RWPE2 (cell line): Measurements from ENCODE around the gene APBB1IP.
"Not testable (repeated sequence)": the region's sequence is repeated elsewhere in the genome, so short reads cannot be mapped to it uniquely, and the experiment has no call there.

ENCODE experiments used
- ATAC-seq: fragments of 200-7000 bp; cut with Tn5 transposase; 3 replicates; pipeline ENCODE4 v1.9.1; 2021; ENCODE audit warnings: low read depth
- DNase-seq: peaks from one replicate; pipeline ENCODE4 v3.0.0-alpha.2; 2020; ENCODE audit warnings: low spot score
- H3K27ac ChIP-seq: fragments of 450-650 bp; 2 replicates; pipeline ENCODE4 v1.5.1; 2017; ENCODE audit warnings: mild to moderate bottlenecking; ENCODE audit not compliant: poor library complexity, severe bottlenecking
- H3K27me3 ChIP-seq: fragments of 250-450 bp; sonication (Bioruptor Pico); 2 replicates; pipeline ENCODE4 v1.5.1; 2021; ENCODE audit warnings: mild to moderate bottlenecking, moderate library complexity; ENCODE audit not compliant: insufficient read depth, poor library complexity, severe bottlenecking
- H3K36me3 ChIP-seq: fragments of 250-450 bp; sonication (Bioruptor Pico); 2 replicates; pipeline ENCODE4 v1.5.1; 2020; ENCODE audit warnings: low read depth, mild to moderate bottlenecking, moderate library complexity
- H3K4me1 ChIP-seq: fragments of 250-450 bp; sonication (Bioruptor Pico); 2 replicates; pipeline ENCODE4 v1.5.1; 2021; ENCODE audit warnings: mild to moderate bottlenecking, moderate library complexity; ENCODE audit not compliant: insufficient read depth, poor library complexity, severe bottlenecking
- H3K4me3 ChIP-seq: fragments of 250-450 bp; sonication (Bioruptor Pico); 2 replicates; pipeline ENCODE4 v1.5.1; 2021; ENCODE audit warnings: mild to moderate bottlenecking, moderate library complexity; ENCODE audit not compliant: severe bottlenecking
- H3K9me3 ChIP-seq: fragments of 250-450 bp; sonication (Bioruptor Pico); 2 replicates; pipeline ENCODE4 v1.5.1; 2021; ENCODE audit warnings: mild to moderate bottlenecking, moderate library complexity; ENCODE audit not compliant: severe bottlenecking
- TF ChIP-seq, protein P1 (sequence below): fragments of 450-650 bp; IDR thresholded peaks from one replicate; pipeline ENCODE4 v1.5.1; 2017; ENCODE audit warnings: mild to moderate bottlenecking, moderate library complexity; ENCODE audit not compliant: poor library complexity, severe bottlenecking

Gene APBB1IP

GRCh38 chr10:26455567-26456315, 17.6 kb downstream of the APBB1IP start:
- Histone ChIP-seq H3K36me3 (no peaks in the 10 kb centered on the region), H3K27ac (no peak overlapping the region), H3K4me1 (no peaks in the 10 kb centered on the region), H3K4me3 (no peak overlapping the region), H3K9me3 (no peaks in the 10 kb centered on the region), H3K27me3 (no peaks in the 10 kb centered on the region)
- ATAC-seq (no peak), DNase-seq (no peak)
- TF ChIP-seq, protein P1, sequence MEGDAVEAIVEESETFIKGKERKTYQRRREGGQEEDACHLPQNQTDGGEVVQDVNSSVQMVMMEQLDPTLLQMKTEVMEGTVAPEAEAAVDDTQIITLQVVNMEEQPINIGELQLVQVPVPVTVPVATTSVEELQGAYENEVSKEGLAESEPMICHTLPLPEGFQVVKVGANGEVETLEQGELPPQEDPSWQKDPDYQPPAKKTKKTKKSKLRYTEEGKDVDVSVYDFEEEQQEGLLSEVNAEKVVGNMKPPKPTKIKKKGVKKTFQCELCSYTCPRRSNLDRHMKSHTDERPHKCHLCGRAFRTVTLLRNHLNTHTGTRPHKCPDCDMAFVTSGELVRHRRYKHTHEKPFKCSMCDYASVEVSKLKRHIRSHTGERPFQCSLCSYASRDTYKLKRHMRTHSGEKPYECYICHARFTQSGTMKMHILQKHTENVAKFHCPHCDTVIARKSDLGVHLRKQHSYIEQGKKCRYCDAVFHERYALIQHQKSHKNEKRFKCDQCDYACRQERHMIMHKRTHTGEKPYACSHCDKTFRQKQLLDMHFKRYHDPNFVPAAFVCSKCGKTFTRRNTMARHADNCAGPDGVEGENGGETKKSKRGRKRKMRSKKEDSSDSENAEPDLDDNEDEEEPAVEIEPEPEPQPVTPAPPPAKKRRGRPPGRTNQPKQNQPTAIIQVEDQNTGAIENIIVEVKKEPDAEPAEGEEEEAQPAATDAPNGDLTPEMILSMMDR = no peak

DNA sequence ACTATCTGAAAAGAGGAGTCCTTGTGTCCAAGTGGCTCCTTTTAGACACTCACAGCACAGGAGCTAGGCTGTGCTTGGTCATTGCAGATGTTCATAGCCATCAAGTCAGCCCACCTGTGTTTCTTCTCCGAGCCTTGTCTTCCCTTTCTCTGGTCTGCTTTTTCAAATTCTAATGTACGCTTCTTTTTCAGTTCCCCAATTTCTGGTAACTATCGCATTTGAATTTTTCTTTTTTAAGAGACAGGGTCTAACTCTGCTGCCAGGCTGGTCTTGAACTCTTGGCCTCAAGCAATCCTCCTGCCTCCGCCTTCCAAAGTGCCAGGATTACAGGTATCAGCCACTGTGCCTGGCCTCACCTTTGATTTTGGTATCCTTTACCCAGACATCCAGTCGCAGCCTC, 18.9 kb downstream of the APBB1IP start:
- H3K4me3 ChIP-seq = no peak overlapping the region
- no peak for ATAC-seq
- H3K36me3 ChIP-seq = no peaks in the 10 kb centered on the region
- TF ChIP-seq, protein P1 = no peak
- no peak for DNase-seq
- H3K27me3 ChIP-seq = no peaks in the 10 kb centered on the region
- H3K4me1 ChIP-seq = no peaks in the 10 kb centered on the region
- H3K9me3 ChIP-seq = no peaks in the 10 kb centered on the region
- no peak overlapping the region for H3K27ac ChIP-seq

DNA sequence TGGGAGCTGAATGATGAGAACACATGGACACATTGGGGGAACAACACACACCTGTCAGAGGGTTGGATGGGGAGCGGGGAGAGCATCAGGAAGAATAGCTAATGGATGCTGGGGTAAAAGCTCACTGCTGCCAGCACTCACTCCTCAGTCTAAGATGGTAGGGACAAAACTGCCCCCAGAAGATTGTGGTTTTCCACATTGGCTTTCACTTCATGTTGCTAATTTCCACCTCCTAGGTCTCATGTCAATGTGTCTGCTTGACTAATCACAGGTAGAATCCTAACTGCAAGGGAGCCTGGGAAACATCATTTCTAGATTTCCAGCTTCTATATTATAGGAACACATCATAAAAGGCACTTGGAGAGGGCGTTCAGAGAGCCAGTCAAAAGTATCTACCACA, 22.6 kb downstream of the APBB1IP start:
- TF ChIP-seq, protein P1 = no peak
- no peak for ATAC-seq
- H3K4me1 ChIP-seq = no peaks in the 10 kb centered on the region
- H3K27ac ChIP-seq = no peak overlapping the region
- H3K4me3 ChIP-seq = no peak overlapping the region
- no peaks in the 10 kb centered on the region for H3K9me3 ChIP-seq
- no peaks in the 10 kb centered on the region for H3K36me3 ChIP-seq
- H3K27me3 ChIP-seq = no peaks in the 10 kb centered on the region
- no peak for DNase-seq

- ATAC-seq = no peak; the same call in 2 of the 3 replicates
- Histone ChIP-seq H3K4me1 (no peaks in the 10 kb centered on the region), H3K27ac (no peak overlapping the region), H3K36me3 (no peaks in the 10 kb centered on the region), H3K27me3 (no peaks in the 10 kb centered on the region), H3K4me3 (no peak overlapping the region), H3K9me3 (no peaks in the 10 kb centered on the region)
- DNase-seq = no peak
- TF ChIP-seq, protein P1 = no peak
Observed at GRCh38 chr10:26463986-26464385, 25.8 kb downstream of the APBB1IP start.

GRCh38 chr10:26464632-26465280, 26.6 kb downstream of the APBB1IP start:
- no peak overlapping the region for H3K4me3 ChIP-seq
- TF ChIP-seq, protein P1 = no peak
- no peaks in the 10 kb centered on the region for H3K4me1 ChIP-seq
- no peak overlapping the region for H3K27ac ChIP-seq
- DNase-seq (no peak), ATAC-seq (no peak)
- no peaks in the 10 kb centered on the region for H3K36me3 ChIP-seq
- no peaks in the 10 kb centered on the region for H3K9me3 ChIP-seq
- H3K27me3 ChIP-seq = no peaks in the 10 kb centered on the region

GRCh38 chr10:26466531-26466930, 28.4 kb downstream of the APBB1IP start:
- not testable (repeated sequence) for H3K4me1 ChIP-seq, DNase-seq, H3K27ac ChIP-seq, H3K27me3 ChIP-seq, H3K9me3 ChIP-seq, H3K4me3 ChIP-seq, ATAC-seq, H3K36me3 ChIP-seq
